A549 treated with GW870086 at 1 μM for 4 hours (cell line): ENCODE data around the gene NBL1. TPM values are rescaled to one million over a fixed set of nuclear protein-coding genes. Genes with fewer than 3 reads are reported as not detected.

Source experiments
- total RNA-seq: library from RNA; stranded (reverse); fragments of 200-300 nt; extraction: Qiagen RNA extraction; gene quantifications from 5 replicates; pipeline ENCODE4 v1.2.3, GENCODE V29; 2022; ENCODE audit warnings: low read depth

Gene NBL1
- total RNA-seq = 31.8 to 60.0 TPM (median 54.1 TPM) in 5 replicates

GRCh38 chr1:19643602-19644394 is at the start of gene NBL1:
NBL1 (plus strand) TSS chr1:19644311; CDS start chr1:19655031, 10,720 bp downstream.

GRCh38 chr1:19664453-19665185 is 20.5 kb downstream of the NBL1 start, which contains the start of gene HTR6:
HTR6 (plus strand) TSS chr1:19664875; CDS start chr1:19665754, 879 bp downstream.

Other genes with a start within 250 kb of the NBL1 start
- gene CAPZB, start 158.8 kb upstream of the NBL1 start, total RNA-seq = 226 to 247 TPM (median 237 TPM) in 5 replicates
- gene HTR6, start 20.6 kb downstream of the NBL1 start, total RNA-seq = 0.07 to 0.14 TPM (median 0.14 TPM) in 5 replicates
- gene TMCO4, start 155.6 kb downstream of the NBL1 start, total RNA-seq = 5.3 to 8.1 TPM (median 7.2 TPM) in 5 replicates
- not detected in 5 replicates for gene RNF186, start 171.0 kb downstream of the NBL1 start, total RNA-seq
- 2.2 to 3.1 TPM (median 2.7 TPM) in 5 replicates for gene OTUD3, start 238.1 kb downstream of the NBL1 start, total RNA-seq